GM23338 (cell line): ENCODE results near the gene ZCCHC10. TPM values are rescaled to one million over a fixed set of nuclear protein-coding genes. Genes with fewer than 3 reads are reported as not detected.

Source experiments
- ATAC-seq: fragments of 200-7000 bp; cut with Tn5 transposase; 3 replicates; pipeline ENCODE4 v1.9.1; 2020
- DNase-seq: peaks from one replicate; pipeline ENCODE4 v3.0.0-alpha.2; 2015; ENCODE audit warnings: low spot score
- H2AFZ ChIP-seq: fragments of 200-600 bp; sonication (generic); 2 replicates; pipeline ENCODE4 v1.8.0; 2016; ENCODE audit warnings: antibody characterized with exemption, mild to moderate bottlenecking, moderate library complexity
- H3F3A ChIP-seq: fragments of 200-600 bp; sonication (generic); replicated peaks from 2 replicates; pipeline ENCODE4 v1.8.0; 2017; ENCODE audit warnings: antibody characterized with exemption, mixed run types, low read depth
- H3K27ac ChIP-seq: fragments of 200-600 bp; sonication (generic); 2 replicates; pipeline ENCODE4 v1.6.1; 2016; ENCODE audit warnings: low read depth
- H3K27me3 ChIP-seq: fragments of 200-600 bp; sonication (generic); 2 replicates; pipeline ENCODE4 v1.8.0; 2016; ENCODE audit warnings: mild to moderate bottlenecking, mixed run types, moderate library complexity; ENCODE audit not compliant: insufficient read depth
- H3K36me3 ChIP-seq: fragments of 200-600 bp; sonication (generic); 2 replicates; pipeline ENCODE4 v1.8.0; 2016; ENCODE audit warnings: mild to moderate bottlenecking; ENCODE audit not compliant: insufficient read depth
- H3K4me1 ChIP-seq: fragments of 200-600 bp; sonication (generic); 2 replicates; pipeline ENCODE4 v1.8.0; 2016; ENCODE audit warnings: mild to moderate bottlenecking, moderate library complexity; ENCODE audit not compliant: insufficient read depth
- H3K4me2 ChIP-seq: fragments of 200-600 bp; sonication (generic); 2 replicates; pipeline ENCODE4 v1.7.1; 2017; ENCODE audit warnings: mixed run types
- H3K4me3 ChIP-seq: fragments of 200-600 bp; sonication (generic); 2 replicates; pipeline ENCODE4 v1.6.1; 2016; ENCODE audit warnings: mixed run types
- H3K79me2 ChIP-seq: fragments of 200-600 bp; sonication (generic); replicated peaks from 2 replicates; pipeline ENCODE4 v1.8.0; 2017; ENCODE audit warnings: mild to moderate bottlenecking; ENCODE audit not compliant: insufficient read depth
- H3K9me2 ChIP-seq: fragments of 200-600 bp; sonication (generic); 2 replicates; pipeline ENCODE4 v1.8.0; 2017; ENCODE audit not compliant: insufficient read depth
- H4K20me1 ChIP-seq: fragments of 200-600 bp; sonication (generic); replicated peaks from 2 replicates; pipeline ENCODE4 v1.8.0; 2017; ENCODE audit warnings: mild to moderate bottlenecking; ENCODE audit not compliant: insufficient read depth
- H3K27ac Mint-ChIP-seq: 2 replicates; pipeline ENCODE4 v1.8.0; 2020; ENCODE audit warnings: inconsistent platforms, mild to moderate bottlenecking, moderate library complexity, mixed read lengths
- H3K27me3 Mint-ChIP-seq: 3 replicates; pipeline ENCODE4 v1.8.0; 2022; ENCODE audit warnings: low read depth, mild to moderate bottlenecking, moderate library complexity, mixed read lengths, inconsistent platforms; ENCODE audit not compliant: insufficient read depth, poor library complexity
- H3K36me3 Mint-ChIP-seq: 3 replicates; pipeline ENCODE4 v1.8.0; 2021; ENCODE audit warnings: low read depth, mild to moderate bottlenecking, inconsistent platforms, moderate library complexity, mixed read lengths
- H3K4me1 Mint-ChIP-seq: 3 replicates; pipeline ENCODE4 v1.8.0; 2020; ENCODE audit warnings: mild to moderate bottlenecking, inconsistent platforms, mixed read lengths
- H3K4me3 Mint-ChIP-seq: 3 replicates; pipeline ENCODE4 v1.8.0; 2021; ENCODE audit warnings: moderate library complexity, mild to moderate bottlenecking, inconsistent platforms, mixed read lengths
- H3K9me3 Mint-ChIP-seq: 3 replicates; pipeline ENCODE4 v1.8.0; 2020; ENCODE audit warnings: moderate library complexity, mild to moderate bottlenecking, inconsistent platforms, mixed read lengths
- CREB1 ChIP-seq: fragments of 250-450 bp; sonication (Bioruptor Pico); IDR thresholded peaks from 2 replicates; pipeline ENCODE4 v1.5.0; 2020; ENCODE audit warnings: low read depth, mild to moderate bottlenecking, moderate library complexity
- EZH2 ChIP-seq: fragments of 200-600 bp; sonication (generic); IDR thresholded peaks from one replicate; pipeline ENCODE4 v1.8.0; 2017; ENCODE audit warnings: antibody characterized with exemption, mild to moderate bottlenecking, low read depth; ENCODE audit not compliant: unreplicated experiment
- EZH2phosphoT487 ChIP-seq: fragments of 200-600 bp; sonication (generic); IDR thresholded peaks from one replicate; pipeline ENCODE4 v1.8.1; 2018; ENCODE audit warnings: antibody characterized with exemption; ENCODE audit not compliant: unreplicated experiment
- NANOG ChIP-seq: IDR thresholded peaks from 2 replicates; pipeline ENCODE4 v1.6.1; 2016; ENCODE audit warnings: antibody characterized with exemption, borderline replicate concordance
- POLR2AphosphoS5 ChIP-seq: IDR thresholded peaks from 2 replicates; pipeline ENCODE4 v1.6.1; 2016; ENCODE audit warnings: antibody characterized with exemption, low read depth
- STAT1 ChIP-seq: IDR thresholded peaks from one replicate; pipeline ENCODE4 v1.6.1; 2016; ENCODE audit warnings: antibody characterized with exemption; ENCODE audit not compliant: unreplicated experiment
- ZNF331 ChIP-seq: fragments of 250-450 bp; sonication (Bioruptor Pico); IDR thresholded peaks from 2 replicates; pipeline ENCODE4 v1.5.0; 2020; ENCODE audit warnings: low read depth, mild to moderate bottlenecking, moderate library complexity
- polyA plus RNA-seq: library from polyadenylated mRNA; unstranded; fragments of >200 nt; fragmentation: Nextera tagmentation; extraction: Ambion mirVana; gene quantifications from 2 replicates; pipeline ENCODE4 v1.2.1, GENCODE V29; 2016
- total RNA-seq: library from RNA; depleted of rRNA; stranded (reverse); fragments of >200 nt; shearing (Covaris generic); gene quantifications from 2 replicates; pipeline ENCODE4 v1.2.3, GENCODE V29; 2014
- TF ChIP-seq, protein P1 (sequence below): IDR thresholded peaks from 2 replicates; pipeline ENCODE4 v1.6.1; 2016; ENCODE audit warnings: antibody characterized with exemption
- TF ChIP-seq, protein P2 (sequence below): fragments of 250-450 bp; sonication (Bioruptor Pico); IDR thresholded peaks from 2 replicates; pipeline ENCODE4 v1.5.0; 2020; ENCODE audit warnings: mild to moderate bottlenecking, moderate library complexity
- TF ChIP-seq, protein P3 (sequence below), 2 experiments: fragments of 200-600 bp in 1 of 2; sonication (generic) in 1 of 2; conservative IDR thresholded peaks; 2 replicates each; pipeline versions ENCODE4 v1.5.1 to v1.6.1; 2016 to 2017; ENCODE audit warnings: antibody characterized with exemption in 2 of 2, low read depth in 2 of 2, mild to moderate bottlenecking in 2 of 2, moderate library complexity in 1 of 2
- TF ChIP-seq, protein P4 (sequence below): IDR thresholded peaks from one replicate; pipeline ENCODE4 v1.6.1; 2018; ENCODE audit warnings: antibody characterized with exemption; ENCODE audit not compliant: unreplicated experiment

Gene ZCCHC10
- total and polyA plus RNA-seq, 2 experiments from 2014 or later, result 25.3 to 90.1 TPM

DNA sequence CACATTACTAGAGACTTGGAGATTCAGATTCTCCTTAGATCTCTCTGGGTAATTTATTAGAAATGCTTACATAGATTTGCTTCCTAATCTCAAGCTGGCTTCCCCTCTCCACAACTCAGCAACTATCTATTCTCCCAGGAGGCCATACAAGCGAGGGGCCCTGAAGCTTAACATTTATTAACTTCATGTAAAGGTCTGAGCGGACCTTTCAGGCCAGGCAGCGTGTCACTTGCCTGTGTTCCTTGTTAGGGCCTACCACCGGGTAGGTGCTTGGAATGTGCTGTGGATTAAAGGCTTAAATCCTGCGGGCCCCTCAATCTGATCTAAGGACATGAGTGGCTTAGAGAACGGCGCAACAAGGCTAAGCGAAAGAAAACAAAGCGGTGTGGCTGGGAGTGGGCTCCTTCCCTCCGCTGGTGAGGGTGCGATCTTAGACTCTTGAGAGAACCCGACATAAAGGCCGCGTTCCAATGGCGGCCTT lies 24.8 kb upstream of the ZCCHC10 start:
- Histone ChIP-seq H4K20me1 (peaks cover 32% of the 10 kb centered on the region), H3K79me2 (peaks cover 42% of the 10 kb centered on the region), H3K4me2 (peak overlapping the region; percentile 88), H3K4me1 (peaks cover 24% of the 10 kb centered on the region), H3K4me3 (peak overlapping the region; percentile 72), H2AFZ (no peak overlapping the region), H3K27me3 (no peaks in the 10 kb centered on the region), H3F3A (peaks cover 7% of the 10 kb centered on the region; the same call in 1 of the 2 replicates), H3K36me3 (no peaks in the 10 kb centered on the region), H3K27ac (peak overlapping the region; percentile 100), H3K9me2 (no peaks in the 10 kb centered on the region)
- TF ChIP-seq EZH2phosphoT487, result no peak
- TF ChIP-seq, protein P1, sequence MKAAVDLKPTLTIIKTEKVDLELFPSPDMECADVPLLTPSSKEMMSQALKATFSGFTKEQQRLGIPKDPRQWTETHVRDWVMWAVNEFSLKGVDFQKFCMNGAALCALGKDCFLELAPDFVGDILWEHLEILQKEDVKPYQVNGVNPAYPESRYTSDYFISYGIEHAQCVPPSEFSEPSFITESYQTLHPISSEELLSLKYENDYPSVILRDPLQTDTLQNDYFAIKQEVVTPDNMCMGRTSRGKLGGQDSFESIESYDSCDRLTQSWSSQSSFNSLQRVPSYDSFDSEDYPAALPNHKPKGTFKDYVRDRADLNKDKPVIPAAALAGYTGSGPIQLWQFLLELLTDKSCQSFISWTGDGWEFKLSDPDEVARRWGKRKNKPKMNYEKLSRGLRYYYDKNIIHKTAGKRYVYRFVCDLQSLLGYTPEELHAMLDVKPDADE, result no peak
- no peak for TF ChIP-seq NANOG
- TF ChIP-seq ZNF331 (CRISPR knock-in tag), result no peak
- TF ChIP-seq, protein P2, sequence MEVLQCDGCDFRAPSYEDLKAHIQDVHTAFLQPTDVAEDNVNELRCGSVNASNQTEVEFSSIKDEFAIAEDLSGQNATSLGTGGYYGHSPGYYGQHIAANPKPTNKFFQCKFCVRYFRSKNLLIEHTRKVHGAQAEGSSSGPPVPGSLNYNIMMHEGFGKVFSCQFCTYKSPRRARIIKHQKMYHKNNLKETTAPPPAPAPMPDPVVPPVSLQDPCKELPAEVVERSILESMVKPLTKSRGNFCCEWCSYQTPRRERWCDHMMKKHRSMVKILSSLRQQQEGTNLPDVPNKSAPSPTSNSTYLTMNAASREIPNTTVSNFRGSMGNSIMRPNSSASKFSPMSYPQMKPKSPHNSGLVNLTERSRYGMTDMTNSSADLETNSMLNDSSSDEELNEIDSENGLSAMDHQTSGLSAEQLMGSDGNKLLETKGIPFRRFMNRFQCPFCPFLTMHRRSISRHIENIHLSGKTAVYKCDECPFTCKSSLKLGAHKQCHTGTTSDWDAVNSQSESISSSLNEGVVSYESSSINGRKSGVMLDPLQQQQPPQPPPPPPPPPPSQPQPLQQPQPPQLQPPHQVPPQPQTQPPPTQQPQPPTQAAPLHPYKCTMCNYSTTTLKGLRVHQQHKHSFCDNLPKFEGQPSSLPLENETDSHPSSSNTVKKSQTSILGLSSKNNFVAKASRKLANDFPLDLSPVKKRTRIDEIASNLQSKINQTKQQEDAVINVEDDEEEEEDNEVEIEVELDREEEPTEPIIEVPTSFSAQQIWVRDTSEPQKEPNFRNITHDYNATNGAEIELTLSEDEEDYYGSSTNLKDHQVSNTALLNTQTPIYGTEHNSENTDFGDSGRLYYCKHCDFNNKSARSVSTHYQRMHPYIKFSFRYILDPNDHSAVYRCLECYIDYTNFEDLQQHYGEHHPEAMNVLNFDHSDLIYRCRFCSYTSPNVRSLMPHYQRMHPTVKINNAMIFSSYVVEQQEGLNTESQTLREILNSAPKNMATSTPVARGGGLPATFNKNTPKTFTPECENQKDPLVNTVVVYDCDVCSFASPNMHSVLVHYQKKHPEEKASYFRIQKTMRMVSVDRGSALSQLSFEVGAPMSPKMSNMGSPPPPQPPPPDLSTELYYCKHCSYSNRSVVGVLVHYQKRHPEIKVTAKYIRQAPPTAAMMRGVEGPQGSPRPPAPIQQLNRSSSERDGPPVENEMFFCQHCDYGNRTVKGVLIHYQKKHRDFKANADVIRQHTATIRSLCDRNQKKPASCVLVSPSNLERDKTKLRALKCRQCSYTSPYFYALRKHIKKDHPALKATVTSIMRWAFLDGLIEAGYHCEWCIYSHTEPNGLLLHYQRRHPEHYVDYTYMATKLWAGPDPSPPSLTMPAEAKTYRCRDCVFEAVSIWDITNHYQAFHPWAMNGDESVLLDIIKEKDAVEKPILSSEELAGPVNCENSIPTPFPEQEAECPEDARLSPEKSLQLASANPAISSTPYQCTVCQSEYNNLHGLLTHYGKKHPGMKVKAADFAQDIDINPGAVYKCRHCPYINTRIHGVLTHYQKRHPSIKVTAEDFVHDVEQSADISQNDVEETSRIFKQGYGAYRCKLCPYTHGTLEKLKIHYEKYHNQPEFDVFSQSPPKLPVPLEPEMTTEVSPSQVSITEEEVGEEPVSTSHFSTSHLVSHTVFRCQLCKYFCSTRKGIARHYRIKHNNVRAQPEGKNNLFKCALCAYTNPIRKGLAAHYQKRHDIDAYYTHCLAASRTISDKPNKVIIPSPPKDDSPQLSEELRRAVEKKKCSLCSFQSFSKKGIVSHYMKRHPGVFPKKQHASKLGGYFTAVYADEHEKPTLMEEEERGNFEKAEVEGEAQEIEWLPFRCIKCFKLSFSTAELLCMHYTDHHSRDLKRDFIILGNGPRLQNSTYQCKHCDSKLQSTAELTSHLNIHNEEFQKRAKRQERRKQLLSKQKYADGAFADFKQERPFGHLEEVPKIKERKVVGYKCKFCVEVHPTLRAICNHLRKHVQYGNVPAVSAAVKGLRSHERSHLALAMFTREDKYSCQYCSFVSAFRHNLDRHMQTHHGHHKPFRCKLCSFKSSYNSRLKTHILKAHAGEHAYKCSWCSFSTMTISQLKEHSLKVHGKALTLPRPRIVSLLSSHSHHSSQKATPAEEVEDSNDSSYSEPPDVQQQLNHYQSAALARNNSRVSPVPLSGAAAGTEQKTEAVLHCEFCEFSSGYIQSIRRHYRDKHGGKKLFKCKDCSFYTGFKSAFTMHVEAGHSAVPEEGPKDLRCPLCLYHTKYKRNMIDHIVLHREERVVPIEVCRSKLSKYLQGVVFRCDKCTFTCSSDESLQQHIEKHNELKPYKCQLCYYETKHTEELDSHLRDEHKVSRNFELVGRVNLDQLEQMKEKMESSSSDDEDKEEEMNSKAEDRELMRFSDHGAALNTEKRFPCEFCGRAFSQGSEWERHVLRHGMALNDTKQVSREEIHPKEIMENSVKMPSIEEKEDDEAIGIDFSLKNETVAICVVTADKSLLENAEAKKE (CRISPR knock-in tag), result no peak
- no peak for TF ChIP-seq POLR2AphosphoS5
- TF ChIP-seq CREB1, result no peak
- TF ChIP-seq, protein P3, sequence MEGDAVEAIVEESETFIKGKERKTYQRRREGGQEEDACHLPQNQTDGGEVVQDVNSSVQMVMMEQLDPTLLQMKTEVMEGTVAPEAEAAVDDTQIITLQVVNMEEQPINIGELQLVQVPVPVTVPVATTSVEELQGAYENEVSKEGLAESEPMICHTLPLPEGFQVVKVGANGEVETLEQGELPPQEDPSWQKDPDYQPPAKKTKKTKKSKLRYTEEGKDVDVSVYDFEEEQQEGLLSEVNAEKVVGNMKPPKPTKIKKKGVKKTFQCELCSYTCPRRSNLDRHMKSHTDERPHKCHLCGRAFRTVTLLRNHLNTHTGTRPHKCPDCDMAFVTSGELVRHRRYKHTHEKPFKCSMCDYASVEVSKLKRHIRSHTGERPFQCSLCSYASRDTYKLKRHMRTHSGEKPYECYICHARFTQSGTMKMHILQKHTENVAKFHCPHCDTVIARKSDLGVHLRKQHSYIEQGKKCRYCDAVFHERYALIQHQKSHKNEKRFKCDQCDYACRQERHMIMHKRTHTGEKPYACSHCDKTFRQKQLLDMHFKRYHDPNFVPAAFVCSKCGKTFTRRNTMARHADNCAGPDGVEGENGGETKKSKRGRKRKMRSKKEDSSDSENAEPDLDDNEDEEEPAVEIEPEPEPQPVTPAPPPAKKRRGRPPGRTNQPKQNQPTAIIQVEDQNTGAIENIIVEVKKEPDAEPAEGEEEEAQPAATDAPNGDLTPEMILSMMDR (conservative IDR thresholded peaks at IDR 0.05; ENCODE audit: low read depth in 2 of 2), result no peak
- no peak for TF ChIP-seq STAT1
- TF ChIP-seq EZH2, result no peak
- TF ChIP-seq, protein P4, sequence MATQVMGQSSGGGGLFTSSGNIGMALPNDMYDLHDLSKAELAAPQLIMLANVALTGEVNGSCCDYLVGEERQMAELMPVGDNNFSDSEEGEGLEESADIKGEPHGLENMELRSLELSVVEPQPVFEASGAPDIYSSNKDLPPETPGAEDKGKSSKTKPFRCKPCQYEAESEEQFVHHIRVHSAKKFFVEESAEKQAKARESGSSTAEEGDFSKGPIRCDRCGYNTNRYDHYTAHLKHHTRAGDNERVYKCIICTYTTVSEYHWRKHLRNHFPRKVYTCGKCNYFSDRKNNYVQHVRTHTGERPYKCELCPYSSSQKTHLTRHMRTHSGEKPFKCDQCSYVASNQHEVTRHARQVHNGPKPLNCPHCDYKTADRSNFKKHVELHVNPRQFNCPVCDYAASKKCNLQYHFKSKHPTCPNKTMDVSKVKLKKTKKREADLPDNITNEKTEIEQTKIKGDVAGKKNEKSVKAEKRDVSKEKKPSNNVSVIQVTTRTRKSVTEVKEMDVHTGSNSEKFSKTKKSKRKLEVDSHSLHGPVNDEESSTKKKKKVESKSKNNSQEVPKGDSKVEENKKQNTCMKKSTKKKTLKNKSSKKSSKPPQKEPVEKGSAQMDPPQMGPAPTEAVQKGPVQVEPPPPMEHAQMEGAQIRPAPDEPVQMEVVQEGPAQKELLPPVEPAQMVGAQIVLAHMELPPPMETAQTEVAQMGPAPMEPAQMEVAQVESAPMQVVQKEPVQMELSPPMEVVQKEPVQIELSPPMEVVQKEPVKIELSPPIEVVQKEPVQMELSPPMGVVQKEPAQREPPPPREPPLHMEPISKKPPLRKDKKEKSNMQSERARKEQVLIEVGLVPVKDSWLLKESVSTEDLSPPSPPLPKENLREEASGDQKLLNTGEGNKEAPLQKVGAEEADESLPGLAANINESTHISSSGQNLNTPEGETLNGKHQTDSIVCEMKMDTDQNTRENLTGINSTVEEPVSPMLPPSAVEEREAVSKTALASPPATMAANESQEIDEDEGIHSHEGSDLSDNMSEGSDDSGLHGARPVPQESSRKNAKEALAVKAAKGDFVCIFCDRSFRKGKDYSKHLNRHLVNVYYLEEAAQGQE, result no peak
- no peak for ATAC-seq
- H3K27ac Mint-ChIP-seq, result peak overlapping the region; percentile 100
- H3K4me3 Mint-ChIP-seq, result peak overlapping the region; percentile 94
- H3K4me1 Mint-ChIP-seq, result peaks cover 44% of the 10 kb centered on the region
- H3K9me3 Mint-ChIP-seq, result 0 out of 3 replicates have a peak, but pooled peaks cover 3% of the 10 kb centered on the region
- peaks cover 9% of the 10 kb centered on the region for H3K27me3 Mint-ChIP-seq
- DNase-seq, result no peak
- H3K36me3 Mint-ChIP-seq, result peaks cover 36% of the 10 kb centered on the region
